Heart left ventricle (tissue), 13 donors: ENCODE results near the gene TRRAP.

Source experiments
- CTCF ChIP-seq, 12 donors: fragments of 200-600 bp; sonication (generic) in 4 of 12; IDR thresholded peaks; one replicate each; pipeline versions ENCODE4 v1.5.0 to v1.8.0; 2018 to 2022; ENCODE audit warnings: antibody characterized with exemption in 12 of 12, mild to moderate bottlenecking in 5 of 12
- POLR2A ChIP-seq, 2 donors: fragments of 450-650 bp; IDR thresholded peaks; one replicate each; pipeline ENCODE4 v1.6.1; 2017; ENCODE audit warnings: antibody characterized with exemption in 2 of 2, mild to moderate bottlenecking in 2 of 2, moderate library complexity in 2 of 2
- donor health status: ischemic (EF 13 %, LVEDD 7.1; RV severe dilation, severe dysfunction).
- donor health status: DM: no; HTN: yes; CAD: no.
- donor health status: DM: no; HTN: no; CAD: no.
- donor health status: ischemic (EF 25% LVEDD 6.9; RV normal size, moderate dysfunction).
- donor health status: ischemic (EF 25% LVEDD 5.7; RV mildly dilated, moderate dysfunction).
- donor health status: ischemic (EF 35%, LVEDD 5.7; RV mildly dilated, moderate dysfunction).
- donor health status: nonischemic (EF 11% LVEDD 7.7; RV severe dilation, severe dysfunction).
- donor health status: DM: yes; HTN: yes; CAD: no.
- donor health status: PGD.
- donor health status: ischemic (EF 29% LVEDD 5.4; RV normal size, mild dysfunction).
- donor health status: nonischemic (EF 23%, LVEDD 6.1; RV moderate dilation, normal function).

- TF ChIP-seq CTCF (IDR thresholded peaks at IDR 0.05) (no peak), POLR2A (IDR thresholded peaks at IDR 0.05) (no peak)
Measured at GRCh38 chr7:98870121-98870651, 8.1 kb upstream of the TRRAP start.
